ENCODE measurements around the gene MCAM.

- no peak for TF ChIP-seq GATA2 (IDR thresholded peaks at IDR 0.05; ENCODE audit: low read depth, low read length)
- no peak for TF ChIP-seq GATA3 (IDR thresholded peaks at IDR 0.05; ENCODE audit: low read depth, low read length)
Observed at GRCh38 chr11:119347940-119348605, 31.1 kb upstream of the MCAM start.

All from SH-SY5Y (cell line).